ENCODE results near the gene TARM1.

TARM1 gene

DNA sequence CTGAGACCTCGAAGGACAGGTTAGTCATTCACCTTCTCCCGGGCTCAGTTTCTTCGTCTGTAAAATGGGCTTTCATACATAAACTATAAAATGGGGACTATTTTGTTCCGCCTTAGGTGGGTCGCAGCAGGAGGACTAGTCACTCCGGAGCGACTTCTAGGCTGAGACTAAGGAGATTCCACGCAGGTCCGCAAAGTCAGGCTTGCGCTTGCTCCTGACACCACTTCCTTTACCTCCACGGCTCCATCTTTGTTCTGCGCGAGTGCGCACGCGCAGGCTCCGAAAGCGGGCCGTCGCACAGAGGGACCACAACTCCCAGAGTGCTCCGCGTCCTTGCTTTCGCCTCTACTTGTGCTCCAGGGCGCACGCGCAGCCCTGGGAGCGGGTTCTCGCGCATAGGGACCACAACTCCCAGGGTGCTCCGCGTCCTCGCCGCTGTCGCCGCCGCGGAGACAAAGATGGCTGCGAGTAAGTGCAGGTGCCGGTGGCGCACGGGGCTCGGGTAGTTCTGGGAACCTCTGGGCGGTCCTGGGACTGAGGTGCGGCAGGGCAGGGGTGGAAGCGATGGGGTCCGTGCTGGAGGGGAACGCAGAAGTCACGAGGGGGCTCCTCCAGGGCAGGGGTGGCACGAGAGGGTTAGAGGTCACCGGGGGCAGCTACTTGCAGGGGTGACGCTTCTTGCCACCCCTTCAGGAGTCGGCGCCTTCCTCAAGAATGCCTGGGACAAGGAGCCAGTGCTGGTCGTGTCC, 21.4 kb upstream of the TARM1 start, which contains the start of gene NDUFA3 (continued):
- TF ChIP-seq, protein P1, sequence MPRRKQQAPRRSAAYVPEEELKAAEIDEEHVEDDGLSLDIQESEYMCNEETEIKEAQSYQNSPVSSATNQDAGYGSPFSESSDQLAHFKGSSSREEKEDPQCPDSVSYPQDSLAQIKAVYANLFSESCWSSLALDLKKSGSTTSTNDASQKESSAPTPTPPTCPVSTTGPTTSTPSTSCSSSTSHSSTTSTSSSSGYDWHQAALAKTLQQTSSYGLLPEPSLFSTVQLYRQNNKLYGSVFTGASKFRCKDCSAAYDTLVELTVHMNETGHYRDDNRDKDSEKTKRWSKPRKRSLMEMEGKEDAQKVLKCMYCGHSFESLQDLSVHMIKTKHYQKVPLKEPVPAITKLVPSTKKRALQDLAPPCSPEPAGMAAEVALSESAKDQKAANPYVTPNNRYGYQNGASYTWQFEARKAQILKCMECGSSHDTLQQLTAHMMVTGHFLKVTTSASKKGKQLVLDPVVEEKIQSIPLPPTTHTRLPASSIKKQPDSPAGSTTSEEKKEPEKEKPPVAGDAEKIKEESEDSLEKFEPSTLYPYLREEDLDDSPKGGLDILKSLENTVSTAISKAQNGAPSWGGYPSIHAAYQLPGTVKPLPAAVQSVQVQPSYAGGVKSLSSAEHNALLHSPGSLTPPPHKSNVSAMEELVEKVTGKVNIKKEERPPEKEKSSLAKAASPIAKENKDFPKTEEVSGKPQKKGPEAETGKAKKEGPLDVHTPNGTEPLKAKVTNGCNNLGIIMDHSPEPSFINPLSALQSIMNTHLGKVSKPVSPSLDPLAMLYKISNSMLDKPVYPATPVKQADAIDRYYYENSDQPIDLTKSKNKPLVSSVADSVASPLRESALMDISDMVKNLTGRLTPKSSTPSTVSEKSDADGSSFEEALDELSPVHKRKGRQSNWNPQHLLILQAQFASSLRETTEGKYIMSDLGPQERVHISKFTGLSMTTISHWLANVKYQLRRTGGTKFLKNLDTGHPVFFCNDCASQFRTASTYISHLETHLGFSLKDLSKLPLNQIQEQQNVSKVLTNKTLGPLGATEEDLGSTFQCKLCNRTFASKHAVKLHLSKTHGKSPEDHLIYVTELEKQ (tag by site-specific recombination; IDR thresholded peaks at IDR 0.05; ENCODE audit: borderline replicate concordance): no peak
- TF ChIP-seq ZNF398 (tag by site-specific recombination; IDR thresholded peaks at IDR 0.05): no peak; the same call in 1 of the 2 replicates
- peak; percentile 86 for TF ChIP-seq ZNF335 (tag by site-specific recombination; conservative IDR thresholded peaks at IDR 0.05)
- no peak for TF ChIP-seq TCF7L2 (IDR thresholded peaks at IDR 0.05; ENCODE audit: borderline replicate concordance, low read depth, low read length)
- no peak for TF ChIP-seq ZBTB8A (tag by site-specific recombination; IDR thresholded peaks at IDR 0.05)
- TF ChIP-seq, protein P2, sequence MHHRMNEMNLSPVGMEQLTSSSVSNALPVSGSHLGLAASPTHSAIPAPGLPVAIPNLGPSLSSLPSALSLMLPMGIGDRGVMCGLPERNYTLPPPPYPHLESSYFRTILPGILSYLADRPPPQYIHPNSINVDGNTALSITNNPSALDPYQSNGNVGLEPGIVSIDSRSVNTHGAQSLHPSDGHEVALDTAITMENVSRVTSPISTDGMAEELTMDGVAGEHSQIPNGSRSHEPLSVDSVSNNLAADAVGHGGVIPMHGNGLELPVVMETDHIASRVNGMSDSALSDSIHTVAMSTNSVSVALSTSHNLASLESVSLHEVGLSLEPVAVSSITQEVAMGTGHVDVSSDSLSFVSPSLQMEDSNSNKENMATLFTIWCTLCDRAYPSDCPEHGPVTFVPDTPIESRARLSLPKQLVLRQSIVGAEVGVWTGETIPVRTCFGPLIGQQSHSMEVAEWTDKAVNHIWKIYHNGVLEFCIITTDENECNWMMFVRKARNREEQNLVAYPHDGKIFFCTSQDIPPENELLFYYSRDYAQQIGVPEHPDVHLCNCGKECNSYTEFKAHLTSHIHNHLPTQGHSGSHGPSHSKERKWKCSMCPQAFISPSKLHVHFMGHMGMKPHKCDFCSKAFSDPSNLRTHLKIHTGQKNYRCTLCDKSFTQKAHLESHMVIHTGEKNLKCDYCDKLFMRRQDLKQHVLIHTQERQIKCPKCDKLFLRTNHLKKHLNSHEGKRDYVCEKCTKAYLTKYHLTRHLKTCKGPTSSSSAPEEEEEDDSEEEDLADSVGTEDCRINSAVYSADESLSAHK (tag by site-specific recombination; IDR thresholded peaks at IDR 0.05): 0 out of 2 replicates have a peak, but pooled peaks have one; percentile 26
- 0 out of 2 replicates have a peak, but pooled peaks have one; percentile 15 for TF ChIP-seq ZNF146 (tag by site-specific recombination; IDR thresholded peaks at IDR 0.05)
- no peak for TF ChIP-seq ZNF391 (tag by site-specific recombination; IDR thresholded peaks at IDR 0.05; ENCODE audit: borderline replicate concordance, low read depth)
- TF ChIP-seq ZNF223 (tag by site-specific recombination; IDR thresholded peaks at IDR 0.05): peak; percentile 49; the same call in 1 of the 2 replicates
- TF ChIP-seq, protein P3, sequence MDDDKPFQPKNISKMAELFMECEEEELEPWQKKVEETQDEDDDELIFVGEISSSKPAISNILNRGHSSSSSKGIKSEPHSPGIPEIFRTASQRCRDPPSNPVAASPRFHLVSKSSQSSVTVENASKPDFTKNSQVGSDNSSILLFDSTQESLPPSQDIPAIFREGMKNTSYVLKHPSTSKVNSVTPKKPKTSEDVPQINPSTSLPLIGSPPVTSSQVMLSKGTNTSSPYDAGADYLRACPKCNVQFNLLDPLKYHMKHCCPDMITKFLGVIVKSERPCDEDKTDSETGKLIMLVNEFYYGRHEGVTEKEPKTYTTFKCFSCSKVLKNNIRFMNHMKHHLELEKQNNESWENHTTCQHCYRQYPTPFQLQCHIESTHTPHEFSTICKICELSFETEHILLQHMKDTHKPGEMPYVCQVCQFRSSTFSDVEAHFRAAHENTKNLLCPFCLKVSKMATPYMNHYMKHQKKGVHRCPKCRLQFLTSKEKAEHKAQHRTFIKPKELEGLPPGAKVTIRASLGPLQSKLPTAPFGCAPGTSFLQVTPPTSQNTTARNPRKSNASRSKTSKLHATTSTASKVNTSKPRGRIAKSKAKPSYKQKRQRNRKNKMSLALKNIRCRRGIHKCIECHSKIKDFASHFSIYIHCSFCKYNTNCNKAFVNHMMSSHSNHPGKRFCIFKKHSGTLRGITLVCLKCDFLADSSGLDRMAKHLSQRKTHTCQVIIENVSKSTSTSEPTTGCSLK (tag by site-specific recombination; IDR thresholded peaks at IDR 0.05): no peak
- TF ChIP-seq ZNF416 (tag by site-specific recombination; IDR thresholded peaks at IDR 0.05): no peak
- TF ChIP-seq SCRT2 (tag by site-specific recombination; IDR thresholded peaks at IDR 0.05): no peak
- TF ChIP-seq, protein P4, sequence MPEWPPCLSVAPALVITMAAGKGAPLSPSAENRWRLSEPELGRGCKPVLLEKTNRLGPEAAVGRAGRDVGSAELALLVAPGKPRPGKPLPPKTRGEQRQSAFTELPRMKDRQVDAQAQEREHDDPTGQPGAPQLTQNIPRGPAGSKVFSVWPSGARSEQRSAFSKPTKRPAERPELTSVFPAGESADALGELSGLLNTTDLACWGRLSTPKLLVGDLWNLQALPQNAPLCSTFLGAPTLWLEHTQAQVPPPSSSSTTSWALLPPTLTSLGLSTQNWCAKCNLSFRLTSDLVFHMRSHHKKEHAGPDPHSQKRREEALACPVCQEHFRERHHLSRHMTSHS (tag by site-specific recombination; IDR thresholded peaks at IDR 0.05): no peak
- TF ChIP-seq ZNF830 (tag by site-specific recombination; IDR thresholded peaks at IDR 0.05; ENCODE audit: low read depth): no peak
- TF ChIP-seq KLF8 (tag by site-specific recombination; IDR thresholded peaks at IDR 0.05): no peak; the same call in 1 of the 2 replicates
- no peak for TF ChIP-seq ZNF239 (tag by site-specific recombination; IDR thresholded peaks at IDR 0.05)
- TF ChIP-seq SP2 (tag by site-specific recombination; IDR thresholded peaks at IDR 0.05): 0 out of 2 replicates have a peak, but pooled peaks have one; percentile 10
- TF ChIP-seq, protein P5, sequence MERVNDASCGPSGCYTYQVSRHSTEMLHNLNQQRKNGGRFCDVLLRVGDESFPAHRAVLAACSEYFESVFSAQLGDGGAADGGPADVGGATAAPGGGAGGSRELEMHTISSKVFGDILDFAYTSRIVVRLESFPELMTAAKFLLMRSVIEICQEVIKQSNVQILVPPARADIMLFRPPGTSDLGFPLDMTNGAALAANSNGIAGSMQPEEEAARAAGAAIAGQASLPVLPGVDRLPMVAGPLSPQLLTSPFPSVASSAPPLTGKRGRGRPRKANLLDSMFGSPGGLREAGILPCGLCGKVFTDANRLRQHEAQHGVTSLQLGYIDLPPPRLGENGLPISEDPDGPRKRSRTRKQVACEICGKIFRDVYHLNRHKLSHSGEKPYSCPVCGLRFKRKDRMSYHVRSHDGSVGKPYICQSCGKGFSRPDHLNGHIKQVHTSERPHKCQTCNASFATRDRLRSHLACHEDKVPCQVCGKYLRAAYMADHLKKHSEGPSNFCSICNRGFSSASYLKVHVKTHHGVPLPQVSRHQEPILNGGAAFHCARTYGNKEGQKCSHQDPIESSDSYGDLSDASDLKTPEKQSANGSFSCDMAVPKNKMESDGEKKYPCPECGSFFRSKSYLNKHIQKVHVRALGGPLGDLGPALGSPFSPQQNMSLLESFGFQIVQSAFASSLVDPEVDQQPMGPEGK (tag by site-specific recombination; IDR thresholded peaks at IDR 0.05): peak; percentile 29; the same call in 1 of the 2 replicates
- TF ChIP-seq ZSCAN23 (tag by site-specific recombination; IDR thresholded peaks at IDR 0.05): no peak
- TF ChIP-seq ZNF624 (tag by site-specific recombination; IDR thresholded peaks at IDR 0.05): no peak
- TF ChIP-seq ZNF266 (tag by site-specific recombination; IDR thresholded peaks at IDR 0.05; ENCODE audit: low read depth): no peak
- no peak for TF ChIP-seq ZNF621 (tag by site-specific recombination; IDR thresholded peaks at IDR 0.05)
- TF ChIP-seq ZNF473 (tag by site-specific recombination; IDR thresholded peaks at IDR 0.05): no peak
- no peak for TF ChIP-seq ZNF19 (tag by site-specific recombination; IDR thresholded peaks at IDR 0.05; ENCODE audit: low read depth)
- TF ChIP-seq ZNF354C (tag by site-specific recombination; IDR thresholded peaks at IDR 0.05; ENCODE audit: borderline replicate concordance, low read depth): no peak
- no peak for TF ChIP-seq BCL11A (tag by site-specific recombination; IDR thresholded peaks at IDR 0.05; ENCODE audit: low read depth)
- no peak for TF ChIP-seq REPIN1 (tag by site-specific recombination; IDR thresholded peaks at IDR 0.05; ENCODE audit: low read depth)

Measured in HEK293 (cell line).